G401 (cell line): ENCODE results near the gene TMEM232. TPM values are rescaled to one million over a fixed set of nuclear protein-coding genes. Genes with fewer than 3 reads are reported as not detected.
A peak's percentile ranks its signal among the peaks of the same experiment; 100 is the strongest.

Source experiments
- DNase-seq: peaks from one replicate; pipeline ENCODE4 v3.0.0-alpha.2; 2015; ENCODE audit warnings: low spot score
- in situ Hi-C: cut with HindIII; loops from 2 replicates; pipeline ENCODE4 v1.10.0; 2016; ENCODE audit warnings: low sequenced_read_pairs, mixed read lengths
- total RNA-seq: library from RNA; depleted of rRNA; stranded (reverse); fragments of >200 nt; shearing (Covaris generic); gene quantifications from 2 replicates; pipeline ENCODE4 v1.2.3, GENCODE V29; 2014

Gene TMEM232
- total RNA-seq, 1 experiment from 2014 or later: 0.07 TPM

- in situ Hi-C loops: no loop called here
- DNase-seq: no peak
These were observed 87.2 kb downstream of the TMEM232 start for GRCh38 chr5:110638970-110639902.

GRCh38 chr5:110634475-110634874, 92.0 kb downstream of the TMEM232 start:
- DNase-seq: no peak
- in situ Hi-C loops: no loop called here

DNA sequence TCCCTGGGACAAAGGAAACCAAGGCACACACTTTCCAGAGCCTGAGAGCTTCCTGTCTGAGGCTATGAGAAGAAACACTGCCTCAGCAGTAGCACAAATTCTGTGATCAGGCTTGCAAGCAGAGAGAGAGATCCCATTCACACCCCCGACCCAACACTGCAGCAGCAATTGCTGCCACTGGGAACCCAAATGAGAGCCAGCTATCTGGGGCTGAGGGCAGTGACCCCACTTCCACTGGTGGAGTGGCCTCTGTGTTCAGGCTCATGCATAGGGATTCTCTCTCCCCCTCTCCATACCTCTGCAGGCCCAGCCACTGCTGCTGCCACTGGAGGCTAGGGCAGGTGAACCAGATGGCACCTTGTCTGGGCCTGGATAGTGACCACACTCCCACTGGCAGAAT, 95.2 kb downstream of the TMEM232 start:
- in situ Hi-C loops: no loop called here

GRCh38 chr5:110630350-110630749, 96.1 kb downstream of the TMEM232 start:
- no peak for DNase-seq
- in situ Hi-C loops: no loop called here

More for the DNA sequence above, 95.2 kb downstream of the TMEM232 start:
- DNase-seq: no peak

DNA sequence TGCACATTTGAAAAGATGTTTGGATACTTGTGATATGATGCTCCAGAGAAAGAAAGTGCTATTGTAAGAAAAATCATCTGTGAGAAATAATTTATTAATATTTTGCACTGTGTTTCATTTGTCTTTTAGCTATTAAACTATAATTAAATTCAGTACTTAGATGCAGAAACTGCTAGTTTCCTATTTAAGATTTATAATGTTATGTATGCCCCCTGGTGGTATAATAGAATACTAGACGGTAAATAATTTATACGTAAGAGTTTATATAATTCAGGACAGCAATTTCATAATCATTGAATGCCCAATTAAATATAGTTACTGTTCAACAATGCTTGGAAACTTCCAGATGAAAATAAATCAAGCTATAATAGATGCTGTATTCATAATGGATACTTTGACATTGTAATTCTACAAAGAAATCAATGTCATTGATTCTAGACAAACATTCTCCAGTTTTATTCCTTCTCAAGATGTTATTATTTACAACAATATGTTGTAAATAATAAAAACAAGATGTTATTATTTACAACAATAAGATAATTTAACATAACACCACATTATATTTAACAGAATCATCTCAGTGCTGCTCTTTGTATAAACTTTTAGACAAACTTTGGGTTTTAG, 101.0 kb downstream of the TMEM232 start:
- in situ Hi-C loops: no loop called here
- DNase-seq: peak; percentile 20

DNA sequence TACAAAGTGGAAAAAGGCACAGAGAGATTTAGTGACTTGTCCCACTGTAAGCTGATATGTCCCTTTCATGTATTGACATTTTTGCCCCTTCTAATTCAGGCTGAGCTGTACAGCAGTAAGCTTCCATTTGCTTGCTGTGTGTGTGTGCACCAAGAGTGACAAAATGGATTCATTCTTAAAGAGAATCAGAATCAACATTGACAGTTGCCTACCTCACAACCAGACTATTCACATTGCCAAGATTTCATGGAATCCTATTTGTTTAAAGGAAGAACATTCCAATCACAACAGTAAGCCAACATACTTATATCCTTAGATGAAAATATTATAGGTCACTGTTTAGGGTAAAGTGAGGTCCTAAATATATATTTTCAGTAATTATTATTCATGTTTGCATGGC, 102.6 kb downstream of the TMEM232 start:
- DNase-seq: no peak
- in situ Hi-C loops: no loop called here

DNA sequence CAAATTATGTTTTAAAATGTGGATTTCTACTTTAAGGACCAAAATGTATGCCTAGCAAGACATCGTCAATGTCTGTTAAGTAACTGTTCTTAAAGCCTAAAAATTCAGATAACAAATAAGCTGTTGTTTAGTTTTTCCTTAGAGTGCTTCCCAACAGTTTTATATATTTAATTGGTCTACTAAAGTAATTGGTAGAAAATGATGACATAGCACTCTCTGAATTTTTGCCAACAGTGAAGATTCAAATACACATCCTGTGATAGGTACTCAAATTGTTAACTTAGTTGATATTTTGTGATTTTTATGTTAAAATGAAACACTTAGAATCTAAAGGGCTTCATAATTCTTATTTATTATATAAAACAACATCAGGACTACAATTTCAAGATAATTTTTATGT, 107.5 kb downstream of the TMEM232 start:
- in situ Hi-C loops: no loop called here
- DNase-seq: no peak

GRCh38 chr5:110616009-110616408, 110.5 kb downstream of the TMEM232 start:
- in situ Hi-C loops: no loop called here
- no peak for DNase-seq

GRCh38 chr5:110612794-110613247, 113.7 kb downstream of the TMEM232 start:
- DNase-seq: no peak
- in situ Hi-C loops: no loop called here

DNA sequence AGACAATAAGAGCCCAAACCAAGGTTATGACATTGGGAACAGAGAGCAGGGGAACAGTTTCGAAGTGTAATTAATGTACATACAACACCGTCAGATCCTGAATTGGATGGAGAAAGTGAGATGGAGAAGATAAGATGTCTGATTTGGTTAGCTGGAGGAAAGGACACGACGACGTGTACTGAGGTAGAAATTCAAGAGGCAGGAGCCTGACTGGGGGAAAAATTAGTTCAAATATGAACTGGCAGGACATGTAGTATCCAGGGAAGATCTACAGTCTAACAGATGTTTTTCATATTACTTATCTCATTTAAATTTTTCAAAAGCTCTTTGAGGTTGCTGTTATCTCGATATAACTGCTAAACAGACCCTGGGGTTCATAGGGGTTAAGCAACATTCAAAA, 114.7 kb downstream of the TMEM232 start:
- in situ Hi-C loops: no loop called here
- no peak for DNase-seq

- no peak for DNase-seq
- in situ Hi-C loops: no loop called here
These were observed 131.6 kb downstream of the TMEM232 start for GRCh38 chr5:110594866-110595265.

DNA sequence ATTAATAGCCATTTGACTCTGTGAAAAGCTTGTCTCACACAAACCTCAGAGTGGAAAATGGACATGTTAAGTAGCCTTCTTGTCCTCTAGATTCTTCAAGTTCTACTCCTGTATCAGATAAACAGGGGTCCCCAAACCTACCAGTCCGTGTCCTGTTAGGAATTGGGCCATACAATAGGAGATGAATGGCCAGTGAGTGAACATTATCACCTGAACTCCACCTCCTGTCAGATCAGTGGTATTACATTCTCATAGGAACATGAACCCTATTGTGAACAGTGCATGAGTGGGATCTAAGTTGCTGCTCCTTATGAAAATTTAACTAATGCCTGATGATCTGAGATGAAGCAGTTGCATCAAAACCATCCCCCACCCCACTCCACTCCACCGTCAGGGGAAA, 136.3 kb downstream of the TMEM232 start:
- DNase-seq: no peak
- in situ Hi-C loops: no loop called here

GRCh38 chr5:110588286-110588980, 138.0 kb downstream of the TMEM232 start:
- no peak for DNase-seq
- in situ Hi-C loops: no loop called here

DNA sequence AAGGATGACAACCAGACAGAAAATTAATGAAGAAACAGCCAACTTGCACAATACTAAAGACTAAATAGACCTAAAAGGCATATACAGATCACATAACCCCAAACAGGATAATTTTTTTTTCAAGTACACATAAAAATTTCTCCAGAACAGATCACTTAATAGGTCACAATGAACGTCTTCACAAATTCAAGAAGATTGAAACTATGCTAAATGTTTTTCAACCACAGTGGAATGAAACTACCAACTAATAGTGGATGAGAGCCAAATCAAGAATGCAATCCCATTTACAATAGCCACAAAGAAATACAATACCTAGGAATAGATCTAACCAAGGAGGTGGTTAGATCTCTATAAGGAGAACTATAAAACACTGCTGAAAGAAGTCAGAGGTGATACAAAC, 145.8 kb downstream of the TMEM232 start:
- DNase-seq: no peak
- in situ Hi-C loops: no loop called here

DNA sequence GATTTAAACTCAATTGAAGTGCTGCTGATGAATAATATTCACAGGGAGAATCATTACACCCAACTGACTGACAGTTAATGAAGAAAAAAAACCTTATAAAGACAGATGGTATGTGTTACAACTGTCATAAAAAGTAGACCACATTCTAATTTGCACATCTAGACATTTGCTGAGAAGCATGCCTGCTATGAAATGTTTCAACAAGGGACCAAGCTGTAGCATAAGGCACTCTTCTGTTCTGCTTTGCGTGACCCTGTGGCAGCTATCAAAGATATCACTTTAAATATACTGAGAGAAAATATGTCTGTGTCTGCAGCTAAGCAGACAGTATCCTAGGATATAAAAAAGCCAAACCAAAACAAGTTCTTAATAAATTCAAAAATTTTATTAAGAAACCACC, 153.7 kb downstream of the TMEM232 start:
- DNase-seq: no peak
- in situ Hi-C loops: no loop called here

GRCh38 chr5:110562191-110562590, 164.3 kb downstream of the TMEM232 start:
- no peak for DNase-seq
- in situ Hi-C loops: no loop called here

GRCh38 chr5:110561510-110561909, 165.0 kb downstream of the TMEM232 start:
- in situ Hi-C loops: no loop called here
- no peak for DNase-seq

DNA sequence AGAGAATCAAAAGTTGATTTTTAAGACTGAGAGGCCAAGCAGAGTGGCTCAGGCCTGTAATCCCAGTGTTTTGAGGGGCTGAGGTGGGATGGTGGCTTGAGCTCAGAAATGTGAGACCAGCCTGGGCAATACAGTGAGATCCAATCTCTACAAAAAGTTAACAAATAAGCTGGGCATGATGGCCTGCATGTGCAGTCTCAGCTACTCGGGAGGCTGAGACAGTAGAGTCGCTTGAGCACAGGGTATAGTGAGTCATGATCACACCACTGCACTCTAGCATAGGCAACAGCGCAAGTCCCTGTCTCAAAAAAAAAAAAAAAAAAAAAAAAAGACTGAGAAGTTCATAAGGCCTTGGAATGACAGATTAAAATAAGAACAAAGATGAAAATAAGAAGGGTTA, 177.2 kb downstream of the TMEM232 start:
- no peak for DNase-seq
- in situ Hi-C loops: no loop called here

GRCh38 chr5:110548171-110548570, 178.3 kb downstream of the TMEM232 start:
- in situ Hi-C loops: no loop called here
- no peak for DNase-seq

DNA sequence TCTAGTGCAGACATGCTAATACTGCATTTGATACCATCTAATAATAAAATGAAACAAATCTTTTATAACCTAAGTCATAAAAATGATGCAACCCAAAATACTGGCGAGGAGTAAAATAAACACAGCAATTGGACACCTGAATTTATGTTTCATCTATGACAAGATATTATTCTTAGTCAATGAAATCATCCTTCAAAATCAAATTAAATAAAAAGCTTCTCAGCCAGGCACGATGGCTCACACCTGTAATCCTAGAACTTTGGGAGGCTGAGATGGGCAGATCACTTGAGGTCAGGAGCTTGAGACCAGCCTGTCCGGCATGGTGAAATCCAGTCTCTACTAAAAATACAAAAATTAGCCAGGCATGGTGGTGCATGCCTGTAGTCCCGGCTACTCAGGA, 179.0 kb downstream of the TMEM232 start:
- in situ Hi-C loops: no loop called here
- DNase-seq: no peak
